Mammary epithelial cell (primary cell): Measurements from ENCODE around the gene CFAP74.

Experiments
- EZH2 ChIP-seq: IDR thresholded peaks from 2 replicates; pipeline ENCODE4 v1.6.1; 2012; ENCODE audit warnings: low read length, inconsistent platforms, borderline replicate concordance
- TF ChIP-seq, protein P1 (sequence below), 2 donors: IDR thresholded peaks in 1 of 2; conservative IDR thresholded peaks in 1 of 2; 2 replicates each; pipeline ENCODE4 v1.5.1; 2011 to 2012; ENCODE audit warnings: inconsistent platforms in 2 of 2, low read length in 2 of 2, mild to moderate bottlenecking in 2 of 2, control low read depth in 1 of 2, low read depth in 1 of 2; ENCODE audit not compliant: insufficient read depth in 1 of 2; ENCODE audit errors: extremely low read depth in 1 of 2

DNA sequence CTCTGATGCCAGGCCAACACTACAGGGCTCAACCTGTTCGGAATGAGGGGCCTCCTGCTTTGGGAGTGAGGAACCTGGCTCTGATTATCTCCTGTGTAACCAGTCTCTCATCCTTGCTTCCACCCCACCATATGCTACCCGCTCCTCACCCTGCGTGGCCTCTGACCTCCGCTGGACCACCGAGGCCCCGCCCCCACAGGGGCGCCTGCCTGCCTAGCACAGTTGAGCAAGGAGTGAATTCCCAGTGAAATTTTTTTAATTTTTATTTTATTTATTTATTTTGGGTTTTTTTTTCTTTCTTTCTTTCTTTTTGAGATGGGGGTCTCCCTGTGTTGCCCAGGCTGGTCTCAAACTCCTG, 110.8 kb downstream of the CFAP74 start:
- TF ChIP-seq, protein P1, sequence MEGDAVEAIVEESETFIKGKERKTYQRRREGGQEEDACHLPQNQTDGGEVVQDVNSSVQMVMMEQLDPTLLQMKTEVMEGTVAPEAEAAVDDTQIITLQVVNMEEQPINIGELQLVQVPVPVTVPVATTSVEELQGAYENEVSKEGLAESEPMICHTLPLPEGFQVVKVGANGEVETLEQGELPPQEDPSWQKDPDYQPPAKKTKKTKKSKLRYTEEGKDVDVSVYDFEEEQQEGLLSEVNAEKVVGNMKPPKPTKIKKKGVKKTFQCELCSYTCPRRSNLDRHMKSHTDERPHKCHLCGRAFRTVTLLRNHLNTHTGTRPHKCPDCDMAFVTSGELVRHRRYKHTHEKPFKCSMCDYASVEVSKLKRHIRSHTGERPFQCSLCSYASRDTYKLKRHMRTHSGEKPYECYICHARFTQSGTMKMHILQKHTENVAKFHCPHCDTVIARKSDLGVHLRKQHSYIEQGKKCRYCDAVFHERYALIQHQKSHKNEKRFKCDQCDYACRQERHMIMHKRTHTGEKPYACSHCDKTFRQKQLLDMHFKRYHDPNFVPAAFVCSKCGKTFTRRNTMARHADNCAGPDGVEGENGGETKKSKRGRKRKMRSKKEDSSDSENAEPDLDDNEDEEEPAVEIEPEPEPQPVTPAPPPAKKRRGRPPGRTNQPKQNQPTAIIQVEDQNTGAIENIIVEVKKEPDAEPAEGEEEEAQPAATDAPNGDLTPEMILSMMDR (conservative IDR thresholded peaks at IDR 0.05 in 1 of 2, IDR thresholded peaks at IDR 0.05 in 1 of 2; ENCODE audit: extremely low read depth in 1 of 2, insufficient read depth in 1 of 2, low read depth in 1 of 2, low read length in 2 of 2) = no peak
- TF ChIP-seq EZH2 = no peak
